HCT116 (cell line): ENCODE measurements around the gene EGFLAM. TPM values are rescaled to one million over a fixed set of nuclear protein-coding genes. Genes with fewer than 3 reads are reported as not detected.

Source experiments
- ATAC-seq: fragments of 200-7000 bp; cut with Tn5 transposase; 2 replicates; pipeline ENCODE4 v1.9.1; 2020; ENCODE audit warnings: mild to moderate bottlenecking, moderate library complexity
- BruUV-seq: library from RNA; stranded (reverse); fragments of 400-500 nt; replicated peaks from 2 replicates; lab custom pipeline; 2021; lab: Mats Ljungman, UMichigan
- CTCF ChIA-PET: fragments of 300-600 bp; sonication (Branson Sonifier 250); formaldehyde crosslinking; loops from one replicate; lab custom pipeline; 2021; ENCODE audit warnings: antibody characterized with exemption; lab: Charles Lee
- POLR2A ChIA-PET: fragments of 300-600, 350-600 bp; sonication (Branson Sonifier 250); formaldehyde crosslinking; loops from one replicate; lab custom pipeline; 2021; ENCODE audit warnings: antibody characterized with exemption; lab: Charles Lee
- RAD21 ChIA-PET, 2 experiments: fragments of 300-600 bp; sonication (Branson Sonifier 250); formaldehyde crosslinking; loops; one replicate each; lab custom pipeline; 2023; ENCODE audit warnings: low total read pairs in 2 of 2; ENCODE audit not compliant: uncharacterized antibody in 2 of 2, unreplicated experiment in 2 of 2, low non-redundant PET in 1 of 2; lab: Charles Lee
- DNase-seq: peaks from one replicate; pipeline ENCODE4 v3.0.0-alpha.2; 2010; ENCODE audit warnings: low read depth, low spot score
- H2AFZ ChIP-seq: fragments of 200-600 bp; shearing (Covaris generic), sonication (generic); 2 replicates; pipeline ENCODE4 v1.6.1; 2017; ENCODE audit warnings: low read depth, mixed run types, mixed read lengths, antibody characterized with exemption, low read length; ENCODE audit not compliant: poor library complexity, severe bottlenecking
- H3K27ac ChIP-seq: 2 replicates; pipeline ENCODE4 v1.5.1; 2012; ENCODE audit warnings: low read depth, low read length
- H3K27me3 ChIP-seq: fragments of 200-600 bp; sonication (generic); 2 replicates; pipeline ENCODE4 v1.6.1; 2016; ENCODE audit warnings: mixed run types, low read length, mixed read lengths; ENCODE audit not compliant: insufficient read depth
- H3K36me3 ChIP-seq, 2 experiments: fragments of 200-500 bp in 1 of 2; fragments of 200-600 bp in 1 of 2; sonication (Bioruptor generic) in 1 of 2; sonication (generic) in 1 of 2; 2 replicates each; pipeline versions ENCODE4 v1.5.1 to v1.6.1; 2014 to 2016; ENCODE audit warnings: low read length in 2 of 2, inconsistent platforms in 1 of 2, mixed read lengths in 1 of 2, mixed run types in 1 of 2; ENCODE audit not compliant: insufficient read depth in 2 of 2, control insufficient read depth in 1 of 2
- H3K4me1 ChIP-seq, 2 experiments: fragments of 200-600 bp in 1 of 2; sonication (generic) in 1 of 2; 2 replicates each; pipeline versions ENCODE4 v1.5.1 to v1.6.1; 2012 to 2017; ENCODE audit warnings: low read length in 2 of 2, inconsistent platforms in 1 of 2, mild to moderate bottlenecking in 1 of 2, mixed read lengths in 1 of 2, mixed run types in 1 of 2, moderate library complexity in 1 of 2; ENCODE audit not compliant: insufficient read depth in 2 of 2, control insufficient read depth in 1 of 2
- H3K4me2 ChIP-seq: fragments of 200-600 bp; sonication (generic); 2 replicates; pipeline ENCODE4 v1.6.1; 2017; ENCODE audit warnings: mixed run types, low read length, mixed read lengths
- H3K4me3 ChIP-seq, 2 experiments: fragments of 200-600 bp in 1 of 2; sonication (generic) in 1 of 2; replicated peaks in 1 of 2; 2 replicates each; pipeline ENCODE4 v1.5.1; 2011 to 2016; ENCODE audit warnings: low read length in 2 of 2, control low read depth in 1 of 2, low read depth in 1 of 2, mild to moderate bottlenecking in 1 of 2, mixed read lengths in 1 of 2, mixed run types in 1 of 2
- H3K79me2 ChIP-seq: fragments of 200-600 bp; sonication (generic); 2 replicates; pipeline ENCODE4 v1.6.1; 2017; ENCODE audit warnings: mild to moderate bottlenecking, mixed run types, low read length, moderate library complexity, mixed read lengths; ENCODE audit not compliant: insufficient read depth
- H3K9ac ChIP-seq: fragments of 200-600 bp; sonication (generic); 2 replicates; pipeline ENCODE4 v1.6.1; 2016; ENCODE audit warnings: low read length, mixed read lengths
- H3K9me2 ChIP-seq: fragments of 200-600 bp; sonication (generic), shearing (Covaris generic); 2 replicates; pipeline ENCODE4 v1.6.1; 2017; ENCODE audit warnings: mixed run types, mild to moderate bottlenecking, moderate library complexity; ENCODE audit not compliant: insufficient read depth
- H3K9me3 ChIP-seq, 2 experiments: fragments of 200-500 bp in 1 of 2; fragments of 200-600 bp in 1 of 2; sonication (Bioruptor generic) in 1 of 2; sonication (generic) in 1 of 2; 2 replicates each; pipeline ENCODE4 v1.6.1; 2014 to 2017; ENCODE audit warnings: low read length in 2 of 2, mixed read lengths in 2 of 2, inconsistent platforms in 1 of 2, low read depth in 1 of 2, mild to moderate bottlenecking in 1 of 2, mixed run types in 1 of 2, moderate library complexity in 1 of 2; ENCODE audit not compliant: control insufficient read depth in 1 of 2, insufficient read depth in 1 of 2
- H4K20me1 ChIP-seq: fragments of 200-600 bp; sonication (generic), shearing (Covaris generic); 2 replicates; pipeline ENCODE4 v1.6.1; 2017; ENCODE audit warnings: mixed run types, mild to moderate bottlenecking, moderate library complexity; ENCODE audit not compliant: insufficient read depth
- CTCF ChIP-seq, 3 experiments: fragments of 200-600 bp in 1 of 3; sonication (generic) in 1 of 3; IDR thresholded peaks in 2 of 3; conservative IDR thresholded peaks in 1 of 3; 2 replicates each; pipeline ENCODE4 v1.5.1; 2012 to 2017; ENCODE audit warnings: low read depth in 2 of 3, low read length in 2 of 3, antibody characterized with exemption in 1 of 3, borderline replicate concordance in 1 of 3, control low read depth in 1 of 3, mild to moderate bottlenecking in 1 of 3, mixed read lengths in 1 of 3, mixed run types in 1 of 3, moderate library complexity in 1 of 3; ENCODE audit not compliant: insufficient read depth in 1 of 3
- ELF1 ChIP-seq: IDR thresholded peaks from 2 replicates; pipeline ENCODE4 v1.6.1; 2012; ENCODE audit warnings: low read depth, borderline replicate concordance
- YY1 ChIP-seq: IDR thresholded peaks from 2 replicates; pipeline ENCODE4 v1.6.1; 2011; ENCODE audit warnings: low read length, low read depth, moderate library complexity, mild to moderate bottlenecking; ENCODE audit not compliant: insufficient replicate concordance; ENCODE audit errors: extremely low read depth
- intact Hi-C: fragments of 100-400 bp; cut with micrococcal nuclease; formaldehyde crosslinking; loops from 2 replicates; pipeline ENCODE4 v1.10.0; 2022
- total RNA-seq: library from RNA; stranded (reverse); gene quantifications from one replicate; pipeline ENCODE4 v1.2.1, GENCODE V29; 2021; ENCODE audit not compliant: unreplicated experiment
- TF ChIP-seq, protein P1 (sequence below): IDR thresholded peaks from 2 replicates; pipeline ENCODE4 v1.6.1; 2012; ENCODE audit warnings: low read depth

The EGFLAM gene
- total RNA-seq, 1 experiment from 2014 or later: not detected

DNA sequence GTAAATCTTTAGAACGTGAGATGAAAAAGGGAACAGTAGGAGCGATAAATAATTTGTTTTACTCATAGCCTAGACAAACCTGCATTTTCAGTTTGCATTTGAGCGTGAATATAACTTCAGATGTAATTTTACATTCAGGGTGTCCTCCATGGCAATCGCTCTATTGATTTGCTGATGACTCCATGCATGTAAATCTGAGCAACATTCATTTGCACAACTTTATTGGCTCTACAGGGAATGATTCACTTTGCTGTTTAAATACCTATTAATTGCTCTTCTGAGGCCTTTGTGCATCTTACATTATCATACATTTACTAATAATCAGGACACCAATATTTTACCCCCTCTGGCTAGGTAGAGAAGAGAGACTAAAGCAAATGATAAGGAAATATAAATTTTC lies 122.2 kb downstream of the EGFLAM start:
- no peaks in the 10 kb centered on the region for H3K4me1 ChIP-seq
- TF ChIP-seq YY1 (no peak), ELF1 (no peak), CTCF (IDR thresholded peaks at IDR 0.05 in 2 of 3, conservative IDR thresholded peaks at IDR 0.05 in 1 of 3; ENCODE audit: borderline replicate concordance in 1 of 3, insufficient read depth in 1 of 3, low read depth in 2 of 3, low read length in 2 of 3) (no peak)
- TF ChIP-seq, protein P1, sequence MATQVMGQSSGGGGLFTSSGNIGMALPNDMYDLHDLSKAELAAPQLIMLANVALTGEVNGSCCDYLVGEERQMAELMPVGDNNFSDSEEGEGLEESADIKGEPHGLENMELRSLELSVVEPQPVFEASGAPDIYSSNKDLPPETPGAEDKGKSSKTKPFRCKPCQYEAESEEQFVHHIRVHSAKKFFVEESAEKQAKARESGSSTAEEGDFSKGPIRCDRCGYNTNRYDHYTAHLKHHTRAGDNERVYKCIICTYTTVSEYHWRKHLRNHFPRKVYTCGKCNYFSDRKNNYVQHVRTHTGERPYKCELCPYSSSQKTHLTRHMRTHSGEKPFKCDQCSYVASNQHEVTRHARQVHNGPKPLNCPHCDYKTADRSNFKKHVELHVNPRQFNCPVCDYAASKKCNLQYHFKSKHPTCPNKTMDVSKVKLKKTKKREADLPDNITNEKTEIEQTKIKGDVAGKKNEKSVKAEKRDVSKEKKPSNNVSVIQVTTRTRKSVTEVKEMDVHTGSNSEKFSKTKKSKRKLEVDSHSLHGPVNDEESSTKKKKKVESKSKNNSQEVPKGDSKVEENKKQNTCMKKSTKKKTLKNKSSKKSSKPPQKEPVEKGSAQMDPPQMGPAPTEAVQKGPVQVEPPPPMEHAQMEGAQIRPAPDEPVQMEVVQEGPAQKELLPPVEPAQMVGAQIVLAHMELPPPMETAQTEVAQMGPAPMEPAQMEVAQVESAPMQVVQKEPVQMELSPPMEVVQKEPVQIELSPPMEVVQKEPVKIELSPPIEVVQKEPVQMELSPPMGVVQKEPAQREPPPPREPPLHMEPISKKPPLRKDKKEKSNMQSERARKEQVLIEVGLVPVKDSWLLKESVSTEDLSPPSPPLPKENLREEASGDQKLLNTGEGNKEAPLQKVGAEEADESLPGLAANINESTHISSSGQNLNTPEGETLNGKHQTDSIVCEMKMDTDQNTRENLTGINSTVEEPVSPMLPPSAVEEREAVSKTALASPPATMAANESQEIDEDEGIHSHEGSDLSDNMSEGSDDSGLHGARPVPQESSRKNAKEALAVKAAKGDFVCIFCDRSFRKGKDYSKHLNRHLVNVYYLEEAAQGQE: no peak
- ChIA-PET RAD21 (no interaction called here), POLR2A (no interaction called here), CTCF (interaction anchor here (3.4 kb wide), 1 partner anchor 429 kb away, joined by 28 read pairs; no protein-coding TSS in a partner anchor)
- H3K79me2 ChIP-seq: no peaks in the 10 kb centered on the region
- DNase-seq (no peak), ATAC-seq (no peak)
- no peaks in the 10 kb centered on the region for H3K9me3 ChIP-seq
- no peak overlapping the region for H3K27ac ChIP-seq
- no peak overlapping the region for H3K4me2 ChIP-seq
- BruUV-seq: no TSS peak
- H4K20me1 ChIP-seq: no peaks in the 10 kb centered on the region
- peaks cover 21% of the 10 kb centered on the region; the same call in 1 of the 2 replicates for H3K27me3 ChIP-seq
- intact Hi-C loops: no loop called here
- no peak overlapping the region for H3K4me3 ChIP-seq
- H3K9ac ChIP-seq: no peak overlapping the region
- H3K36me3 ChIP-seq: no peaks in the 10 kb centered on the region
- no peak overlapping the region for H2AFZ ChIP-seq
- no peaks in the 10 kb centered on the region for H3K9me2 ChIP-seq
